Astrocyte of the cerebellum (primary cell): ENCODE data around the gene OSGIN1.

ENCODE experiments used
- DNase-seq: peaks from one replicate; pipeline ENCODE4 v3.0.0-alpha.2; 2011; ENCODE audit warnings: low read depth
- H3K4me3 ChIP-seq: 2 replicates; pipeline ENCODE4 v1.5.1; 2011; ENCODE audit warnings: mild to moderate bottlenecking, low read depth, low read length, moderate library complexity
- in situ Hi-C: cut with HindIII; loops from 2 replicates; pipeline ENCODE4 v1.10.0; 2017; ENCODE audit warnings: low sequenced_read_pairs
- TF ChIP-seq, protein P1 (sequence below): IDR thresholded peaks from 2 replicates; pipeline ENCODE4 v1.5.1; 2012; ENCODE audit warnings: low read length, low read depth, moderate library complexity, mild to moderate bottlenecking; ENCODE audit errors: missing control alignments

Gene OSGIN1

DNA sequence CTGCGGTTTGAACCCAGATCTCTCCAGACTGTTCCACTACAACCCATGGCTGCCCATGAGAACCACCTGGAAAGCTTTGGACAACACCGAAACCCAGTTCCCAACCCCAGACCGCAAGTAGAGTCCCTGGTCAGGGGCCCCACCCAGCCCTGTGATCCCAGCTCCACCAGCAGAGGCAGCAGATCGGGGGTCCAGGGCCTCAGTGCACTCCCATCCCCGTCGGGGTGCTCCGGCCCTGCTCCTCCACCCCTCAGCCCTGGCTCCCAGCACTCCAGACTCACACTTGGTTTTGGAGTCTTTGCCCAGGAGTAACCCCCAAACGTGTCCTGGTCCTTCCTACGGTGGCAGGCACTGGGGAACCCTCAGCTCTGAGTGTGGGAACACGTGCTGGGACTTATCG, 20.7 kb upstream of the OSGIN1 start:
- TF ChIP-seq, protein P1, sequence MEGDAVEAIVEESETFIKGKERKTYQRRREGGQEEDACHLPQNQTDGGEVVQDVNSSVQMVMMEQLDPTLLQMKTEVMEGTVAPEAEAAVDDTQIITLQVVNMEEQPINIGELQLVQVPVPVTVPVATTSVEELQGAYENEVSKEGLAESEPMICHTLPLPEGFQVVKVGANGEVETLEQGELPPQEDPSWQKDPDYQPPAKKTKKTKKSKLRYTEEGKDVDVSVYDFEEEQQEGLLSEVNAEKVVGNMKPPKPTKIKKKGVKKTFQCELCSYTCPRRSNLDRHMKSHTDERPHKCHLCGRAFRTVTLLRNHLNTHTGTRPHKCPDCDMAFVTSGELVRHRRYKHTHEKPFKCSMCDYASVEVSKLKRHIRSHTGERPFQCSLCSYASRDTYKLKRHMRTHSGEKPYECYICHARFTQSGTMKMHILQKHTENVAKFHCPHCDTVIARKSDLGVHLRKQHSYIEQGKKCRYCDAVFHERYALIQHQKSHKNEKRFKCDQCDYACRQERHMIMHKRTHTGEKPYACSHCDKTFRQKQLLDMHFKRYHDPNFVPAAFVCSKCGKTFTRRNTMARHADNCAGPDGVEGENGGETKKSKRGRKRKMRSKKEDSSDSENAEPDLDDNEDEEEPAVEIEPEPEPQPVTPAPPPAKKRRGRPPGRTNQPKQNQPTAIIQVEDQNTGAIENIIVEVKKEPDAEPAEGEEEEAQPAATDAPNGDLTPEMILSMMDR: no peak
- in situ Hi-C loops: no loop called here
- H3K4me3 ChIP-seq: no peak overlapping the region
- DNase-seq: no peak

DNA sequence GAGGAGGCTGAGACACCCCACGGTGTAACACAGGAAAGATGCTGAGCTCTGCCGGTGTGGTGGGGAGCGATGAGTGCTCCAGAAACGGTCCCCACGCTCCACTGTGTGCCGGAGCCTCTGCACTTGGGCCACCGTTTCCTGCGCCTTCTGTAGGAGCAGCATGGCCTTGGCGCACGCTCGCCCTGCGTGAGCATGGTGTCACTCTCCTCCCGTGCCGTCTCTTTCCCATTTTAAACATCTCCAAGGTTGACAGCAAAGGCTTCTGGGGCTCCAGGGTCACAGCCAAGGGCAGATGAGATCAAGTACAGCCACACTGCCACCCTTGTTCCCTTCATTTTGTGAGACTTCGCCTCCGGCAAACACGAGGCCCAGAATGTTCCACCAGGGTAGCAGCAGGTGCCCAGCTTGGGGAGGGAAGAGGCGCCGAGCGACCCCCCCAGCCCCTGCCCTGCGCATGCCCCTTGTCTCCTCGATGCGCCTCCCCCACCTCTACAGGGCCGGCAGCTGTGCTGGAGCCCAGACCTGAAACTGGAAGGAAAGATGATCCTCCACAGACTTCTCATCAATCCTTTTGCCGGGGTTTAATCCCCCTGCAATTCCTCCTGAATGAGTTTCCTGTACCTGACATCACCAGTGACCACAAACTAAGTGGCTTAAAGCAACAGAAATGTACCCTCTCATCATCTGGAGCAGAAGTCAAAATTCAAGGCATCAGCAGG, 19.9 kb upstream of the OSGIN1 start:
- DNase-seq: no peak
- TF ChIP-seq, protein P1: no peak
- in situ Hi-C loops: no loop called here
- no peak overlapping the region for H3K4me3 ChIP-seq

DNA sequence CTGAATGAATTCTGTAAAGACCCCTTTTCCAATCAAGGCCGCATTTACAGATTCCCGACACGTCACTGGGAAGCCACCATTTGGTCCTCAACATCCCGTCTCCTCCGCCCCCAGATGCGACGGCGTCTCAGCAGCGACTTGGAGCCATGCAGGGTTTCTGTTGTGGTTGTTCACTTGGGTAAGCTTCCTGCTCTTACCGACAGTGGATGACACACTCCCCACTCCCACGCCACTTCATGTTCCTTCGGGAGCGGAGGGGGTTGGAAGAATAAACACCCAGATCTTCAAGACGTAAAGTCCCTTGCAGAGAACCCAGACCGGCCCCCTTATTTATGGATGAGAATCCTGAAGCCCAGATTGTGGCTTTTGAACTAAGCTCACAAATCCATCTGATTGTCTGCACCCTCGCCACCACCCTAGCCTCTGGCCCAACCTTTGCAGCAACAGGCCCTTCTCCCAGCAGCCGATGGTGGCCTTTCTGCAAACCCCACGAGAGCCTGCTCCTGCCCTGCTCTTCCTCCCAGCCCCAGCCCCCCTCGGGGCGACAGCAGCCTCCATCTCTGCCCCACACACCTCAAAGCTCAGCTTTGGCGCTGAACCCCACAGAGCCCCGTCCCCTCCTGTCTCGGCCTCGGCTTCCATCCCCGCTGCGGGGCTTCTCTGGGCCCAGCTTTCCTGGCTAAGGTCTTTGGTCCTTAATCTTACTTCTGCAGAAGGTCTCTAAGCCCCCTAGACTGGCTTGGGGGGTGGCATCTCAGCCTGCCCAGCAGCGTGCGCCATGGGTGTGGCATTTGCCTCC, 19.0 kb upstream of the OSGIN1 start:
- in situ Hi-C loops: no loop called here
- DNase-seq: no peak
- no peak overlapping the region for H3K4me3 ChIP-seq
- TF ChIP-seq, protein P1: no peak

DNA sequence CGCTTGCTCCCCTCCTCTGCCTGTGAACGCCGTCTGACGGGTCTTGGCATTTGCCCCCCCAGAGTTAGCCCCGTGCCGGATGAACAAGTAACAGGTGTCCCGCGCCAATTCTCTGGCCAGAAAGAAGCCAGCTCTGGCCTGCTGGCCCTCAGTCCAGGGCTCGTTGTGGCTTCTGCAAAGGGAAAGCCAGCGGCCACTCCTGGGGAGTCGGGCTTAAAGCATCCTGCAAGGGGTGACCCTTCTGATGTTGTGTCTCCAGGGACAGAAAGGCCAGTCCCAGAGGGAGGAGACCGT, 18.4 kb upstream of the OSGIN1 start:
- in situ Hi-C loops: no loop called here
- H3K4me3 ChIP-seq: no peak overlapping the region
- TF ChIP-seq, protein P1: no peak
- DNase-seq: no peak

DNA sequence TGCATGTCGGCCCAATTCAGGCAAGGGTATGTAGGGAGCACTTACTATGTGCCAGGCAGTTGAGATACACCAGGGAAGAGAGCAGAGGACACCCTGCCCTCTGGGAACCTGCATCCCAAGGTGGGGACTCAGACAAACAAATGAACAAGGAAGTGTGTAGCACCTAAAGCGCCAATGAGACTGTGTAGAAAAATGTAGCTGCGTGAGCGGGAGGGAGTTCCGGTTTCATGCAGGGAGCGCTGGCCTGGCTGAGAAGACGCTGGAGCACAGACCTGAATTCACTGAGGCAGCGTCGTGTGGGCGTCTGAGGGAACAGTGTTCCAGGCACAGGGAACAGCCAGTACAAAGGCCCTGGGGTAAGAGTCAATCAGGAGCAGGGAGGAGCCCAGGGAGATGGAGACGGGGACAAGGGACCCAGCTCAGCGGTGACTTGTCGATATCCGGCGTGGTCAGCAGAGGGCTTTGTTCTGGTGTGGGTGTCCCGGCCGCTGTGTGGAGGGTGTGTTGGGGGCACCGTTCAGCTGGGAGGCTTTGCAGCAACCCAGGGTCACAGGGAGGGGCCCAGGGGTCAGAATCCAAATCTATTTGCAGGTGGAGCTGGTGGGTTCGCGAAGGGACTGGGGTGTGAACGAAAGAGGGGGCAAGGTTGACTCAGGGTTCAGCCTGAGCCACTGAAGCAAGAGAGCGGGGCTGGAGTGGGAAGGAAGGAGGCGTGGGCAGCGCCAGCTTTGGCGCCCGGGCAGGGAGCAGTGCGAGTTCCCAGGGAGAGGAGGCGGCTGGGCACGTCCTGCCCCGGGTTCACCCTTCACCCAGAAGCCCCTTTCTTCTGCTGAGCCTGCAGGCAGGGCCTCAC, 17.8 kb upstream of the OSGIN1 start:
- no peak overlapping the region for H3K4me3 ChIP-seq
- DNase-seq: no peak
- in situ Hi-C loops: no loop called here
- TF ChIP-seq, protein P1: no peak

DNA sequence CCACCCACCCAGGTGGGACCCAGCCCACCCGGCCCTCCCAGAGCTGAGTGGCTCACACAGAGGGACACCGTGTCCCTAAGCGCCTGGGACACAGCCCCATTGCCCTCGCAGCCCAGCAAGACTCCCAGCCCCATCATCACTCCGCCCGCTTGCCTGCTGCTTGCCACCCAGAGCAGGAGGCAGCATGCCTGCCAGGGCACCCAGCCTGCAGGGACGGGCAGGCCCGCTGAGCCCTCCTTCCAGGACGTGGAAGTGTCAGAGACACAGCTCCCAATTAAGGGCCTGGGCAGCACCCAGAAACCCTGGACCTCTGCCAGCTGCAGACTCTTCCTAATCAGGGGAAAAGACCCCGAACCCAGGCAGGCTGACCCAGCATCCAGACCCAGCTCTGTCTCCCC, 17.2 kb upstream of the OSGIN1 start:
- DNase-seq: no peak
- H3K4me3 ChIP-seq: no peak overlapping the region
- in situ Hi-C loops: no loop called here
- TF ChIP-seq, protein P1: no peak
